T-cell (primary cell): ENCODE data around the gene WFDC12. TPM values are rescaled to one million over a fixed set of nuclear protein-coding genes. Genes with fewer than 3 reads are reported as not detected.
A peak's percentile ranks its signal among the peaks of the same experiment; 100 is the strongest.

ENCODE experiments used
- ATAC-seq, 4 experiments: fragments of 200-7000 bp in 3 of 4; fragments of 150-1000 bp in 1 of 4; cut with Tn5 transposase; replicated peaks in 1 of 4; 1 replicate in 3 of 4; 2 replicates in 1 of 4; pipeline ENCODE4 v1.10.0; 2021; ENCODE audit warnings: moderate library complexity in 3 of 4, mild to moderate bottlenecking in 2 of 4, moderate number of reproducible peaks in 1 of 4
- CTCF ChIA-PET, 2 donors: fragments of 300-600 bp; sonication (Branson Sonifier 250); formaldehyde crosslinking; loops; one replicate each; lab custom pipeline; 2022; ENCODE audit warnings: antibody characterized with exemption in 2 of 2; lab: Charles Lee
- POLR2A ChIA-PET, 2 donors: fragments of 300-600 bp; sonication (Branson Sonifier 250); formaldehyde crosslinking; loops; one replicate each; lab custom pipeline; 2022; ENCODE audit warnings: antibody characterized with exemption in 2 of 2; lab: Charles Lee
- DNase-seq, 35 experiments: peaks; one replicate each; pipeline versions ENCODE4 v3.0.0 to v3.0.0-alpha.2; 2013 to 2023
- H3K27ac ChIP-seq: one replicate; pipeline ENCODE4 v1.5.1; 2013; ENCODE audit warnings: low read length
- H3K27me3 ChIP-seq, 2 experiments: replicated peaks in 1 of 2; 1 replicate in 1 of 2; 2 replicates in 1 of 2; pipeline versions ENCODE4 v1.6.1 to v1.7.0; 2013; ENCODE audit warnings: low read length in 1 of 2, mixed read lengths in 1 of 2; ENCODE audit not compliant: control insufficient read depth in 2 of 2, insufficient read depth in 2 of 2; ENCODE audit errors: extremely low read depth in 1 of 2
- H3K36me3 ChIP-seq, 2 donors: 1 replicate in 1 of 2; 2 replicates in 1 of 2; pipeline versions ENCODE4 v1.6.1 to v1.7.0; 2013; ENCODE audit warnings: low read length in 1 of 2; ENCODE audit not compliant: control insufficient read depth in 2 of 2, insufficient read depth in 1 of 2; ENCODE audit errors: extremely low read depth in 1 of 2
- H3K4me1 ChIP-seq, 2 experiments: 1 replicate in 1 of 2; 2 replicates in 1 of 2; pipeline versions ENCODE4 v1.6.1 to v1.7.0; 2013; ENCODE audit warnings: low read length in 2 of 2, mixed read lengths in 1 of 2; ENCODE audit not compliant: insufficient read depth in 2 of 2, control insufficient read depth in 1 of 2; ENCODE audit errors: extremely low read depth in 1 of 2
- H3K4me3 ChIP-seq, 2 donors: 1 replicate in 1 of 2; 2 replicates in 1 of 2; pipeline versions ENCODE4 v1.5.1 to v1.7.0; 2013; ENCODE audit warnings: mild to moderate bottlenecking in 2 of 2, low read length in 1 of 2, moderate library complexity in 1 of 2; ENCODE audit not compliant: control insufficient read depth in 1 of 2; ENCODE audit errors: extremely low read depth in 1 of 2
- H3K9me3 ChIP-seq: 2 replicates; pipeline ENCODE4 v1.7.0; 2013
- H3K27ac Mint-ChIP-seq, 2 donors: one replicate each; pipeline ENCODE4 v1.8.0; 2020 to 2021; ENCODE audit warnings: mild to moderate bottlenecking in 2 of 2, mixed read lengths in 2 of 2
- H3K27me3 Mint-ChIP-seq, 2 donors: one replicate each; pipeline ENCODE4 v1.8.0; 2021 to 2022; ENCODE audit warnings: mixed read lengths in 2 of 2
- H3K36me3 Mint-ChIP-seq: one replicate; pipeline ENCODE4 v1.8.0; 2021; ENCODE audit warnings: mixed read lengths
- H3K4me1 Mint-ChIP-seq, 3 donors: one replicate each; pipeline ENCODE4 v1.8.0; 2020 to 2022; ENCODE audit warnings: mixed read lengths in 3 of 3, mild to moderate bottlenecking in 1 of 3
- H3K4me3 Mint-ChIP-seq, 3 donors: one replicate each; pipeline ENCODE4 v1.8.0; 2020 to 2022; ENCODE audit warnings: mild to moderate bottlenecking in 3 of 3, mixed read lengths in 3 of 3, moderate library complexity in 3 of 3
- H3K9me3 Mint-ChIP-seq, 3 donors: one replicate each; pipeline ENCODE4 v1.8.0; 2020 to 2022; ENCODE audit warnings: mixed read lengths in 3 of 3
- WGBS: methylation state at CpG from one replicate; pipeline ENCODE4 v1.1.5; 2013; ENCODE audit warnings: missing lambda C conversion rate; ENCODE audit not compliant: insufficient coverage; 5-methylcytosine and 5-hydroxymethylcytosine counted together
- total RNA-seq, 35 experiments: library from RNA in 6 of 35; stranded (reverse) in 6 of 35; fragments of 120-200 nt in 1 of 35; gene quantifications; one replicate each; pipeline versions ENCODE4 v1.2.1 to v1.2.4 and lab custom pipeline; 2013 to 2026

Gene WFDC12
- total RNA-seq, 5 donors from 2014 or later (not counting 1 experiment from before 2014, with no cell fraction given): not detected

- ATAC-seq: no peak
- H3K27ac ChIP-seq: no peak overlapping the region
- H3K27me3 Mint-ChIP-seq: peaks cover 10 to 18% of the 10 kb centered on the region in 2 donors
Measured at GRCh38 chr20:45092898-45093297, 31.4 kb downstream of the WFDC12 start.

DNA sequence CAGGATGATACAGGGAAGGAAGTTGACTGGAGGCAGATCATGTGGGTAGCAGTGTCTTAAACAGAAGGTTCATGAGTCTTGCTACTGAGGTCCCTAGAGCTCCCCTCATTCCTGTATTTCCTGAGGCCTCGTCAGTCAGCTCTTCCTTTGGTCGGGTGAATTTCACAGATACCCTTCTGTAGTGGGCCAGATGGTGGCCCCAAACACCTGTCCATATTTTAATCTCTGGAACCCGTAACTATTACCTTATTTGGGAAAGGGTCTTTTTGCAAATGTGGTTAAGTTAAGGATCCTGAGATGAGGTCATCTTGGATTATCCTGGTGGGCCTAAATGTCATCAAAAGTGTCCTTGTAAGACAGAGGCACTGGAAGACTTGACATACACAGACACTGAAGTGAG, 32.9 kb downstream of the WFDC12 start:
- H3K27ac ChIP-seq: no peak overlapping the region
- no peak for DNase-seq
- H3K36me3 ChIP-seq: peaks cover 0 to 7% of the 10 kb centered on the region in 2 donors
- H3K4me1 Mint-ChIP-seq: peaks cover 0 to 13% (median 9%) of the 10 kb centered on the region in 3 donors
- no peak overlapping the region for H3K27ac Mint-ChIP-seq
- H3K4me3 Mint-ChIP-seq: no peak overlapping the region
- no peaks in the 10 kb centered on the region for H3K9me3 Mint-ChIP-seq
- 100% methylated on average over 1 of the region's 3 CpGs for WGBS
- peaks cover 0 to 4% of the 10 kb centered on the region in 2 experiments for H3K27me3 ChIP-seq
- no peaks in the 10 kb centered on the region for H3K9me3 ChIP-seq
- H3K27me3 Mint-ChIP-seq: peaks cover 0 to 5% of the 10 kb centered on the region in 2 donors
- H3K4me3 ChIP-seq: no peak overlapping the region
- ChIA-PET POLR2A (no interaction called here), CTCF (no interaction called here)
- peaks cover 28% of the 10 kb centered on the region for H3K36me3 Mint-ChIP-seq
- ATAC-seq: no peak
- no peaks in the 10 kb centered on the region for H3K4me1 ChIP-seq

More at GRCh38 chr20:45092898-45093297, 31.4 kb downstream of the WFDC12 start:
- H3K27ac Mint-ChIP-seq: peak overlapping the region in 1 of 2 donors; percentile 35
- Histone ChIP-seq H3K9me3 (no peaks in the 10 kb centered on the region), H3K36me3 (no peaks in the 10 kb centered on the region), H3K27me3 (peaks cover 0 to 15% of the 10 kb centered on the region in 2 experiments), H3K4me3 (no peak overlapping the region), H3K4me1 (peaks cover 0 to 6% of the 10 kb centered on the region in 2 experiments)
- no peaks in the 10 kb centered on the region for H3K9me3 Mint-ChIP-seq
- H3K4me3 Mint-ChIP-seq: no peak overlapping the region
- no peak for DNase-seq
- 100% methylated on average over 1 of the region's 7 CpGs for WGBS
- ChIA-PET CTCF (interaction anchor here in 1 of 2 donors (1.1 kb wide), 1 partner anchor 49 kb away, joined by 6 read pairs; no protein-coding TSS in a partner anchor), POLR2A (interaction anchor here in 1 of 2 donors (0.6 kb wide), 1 partner anchor 1632 kb away, joined by 12 read pairs; no protein-coding TSS in a partner anchor)
- peaks cover 4 to 11% (median 8%) of the 10 kb centered on the region in 3 donors for H3K4me1 Mint-ChIP-seq
- peaks cover 14% of the 10 kb centered on the region for H3K36me3 Mint-ChIP-seq

- H3K27me3 Mint-ChIP-seq: no peaks in the 10 kb centered on the region
- CTCF ChIA-PET: no interaction called here
Measured at GRCh38 chr20:45090481-45090880, 33.8 kb downstream of the WFDC12 start.

GRCh38 chr20:45088247-45088646, 36.0 kb downstream of the WFDC12 start:
- Mint-ChIP-seq H3K4me3 (no peak overlapping the region), H3K27me3 (no peaks in the 10 kb centered on the region), H3K27ac (no peak overlapping the region), H3K36me3 (peaks cover 56% of the 10 kb centered on the region), H3K4me1 (peaks cover 6 to 16% (median 8%) of the 10 kb centered on the region in 3 donors), H3K9me3 (no peaks in the 10 kb centered on the region)
- WGBS: 100% methylated on average over 1 of the region's 7 CpGs
- Histone ChIP-seq H3K36me3 (peaks cover 2 to 19% of the 10 kb centered on the region in 2 donors), H3K4me3 (no peak overlapping the region), H3K4me1 (no peaks in the 10 kb centered on the region), H3K27me3 (no peaks in the 10 kb centered on the region), H3K27ac (no peak overlapping the region), H3K9me3 (no peaks in the 10 kb centered on the region)
- DNase-seq (no peak), ATAC-seq (no peak)
- CTCF ChIA-PET: no interaction called here
- POLR2A ChIA-PET: no interaction called here

More at GRCh38 chr20:45090481-45090880, 33.8 kb downstream of the WFDC12 start:
- POLR2A ChIA-PET: interaction anchor here in 1 of 2 donors (0.5 kb wide), 1 partner anchor 210 kb away, joined by 6 read pairs; no protein-coding TSS in a partner anchor
- no peaks in the 10 kb centered on the region for H3K9me3 Mint-ChIP-seq
- no peaks in the 10 kb centered on the region for H3K27me3 ChIP-seq
- no CpG with 5 or more reads among the region's 3 CpGs for WGBS
- no peak overlapping the region for H3K4me3 ChIP-seq
- no peak for DNase-seq
- peaks cover 4 to 13% (median 7%) of the 10 kb centered on the region in 3 donors for H3K4me1 Mint-ChIP-seq
- no peak for ATAC-seq
- peaks cover 2 to 16% of the 10 kb centered on the region in 2 donors for H3K36me3 ChIP-seq
- no peak overlapping the region for H3K27ac ChIP-seq
- peaks cover 37% of the 10 kb centered on the region for H3K36me3 Mint-ChIP-seq
- no peaks in the 10 kb centered on the region for H3K4me1 ChIP-seq
- no peak overlapping the region for H3K4me3 Mint-ChIP-seq
- H3K9me3 ChIP-seq: no peaks in the 10 kb centered on the region
- no peak overlapping the region for H3K27ac Mint-ChIP-seq

DNA sequence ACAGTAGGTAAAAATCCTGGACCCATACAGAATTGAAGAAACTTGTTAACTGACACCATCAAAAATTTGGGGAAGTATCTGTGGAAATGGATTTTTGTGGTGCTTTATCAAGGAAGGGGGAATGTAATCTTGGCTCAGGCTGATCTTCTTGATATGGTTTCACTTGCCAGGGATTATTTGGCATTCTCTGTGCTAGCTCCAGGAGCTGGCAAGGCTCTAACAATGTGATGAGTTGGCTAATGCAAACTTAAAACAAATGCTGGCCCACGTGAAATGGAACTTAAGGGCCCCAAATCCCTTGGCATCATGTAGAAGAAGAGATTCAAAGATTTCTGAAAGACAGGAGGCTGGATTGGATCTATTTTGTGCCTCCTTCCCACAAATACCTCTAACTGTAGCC, 36.5 kb downstream of the WFDC12 start:
- H3K27ac Mint-ChIP-seq: no peak overlapping the region
- peaks cover 8 to 16% (median 8%) of the 10 kb centered on the region in 3 donors for H3K4me1 Mint-ChIP-seq
- H3K9me3 ChIP-seq: no peaks in the 10 kb centered on the region
- H3K27me3 Mint-ChIP-seq: no peaks in the 10 kb centered on the region
- H3K36me3 ChIP-seq: peaks cover 2 to 22% of the 10 kb centered on the region in 2 donors
- ATAC-seq: no peak
- no CpG with 5 or more reads among the region's 1 CpG for WGBS
- ChIA-PET POLR2A (interaction anchor here in 1 of 2 donors (0.5 kb wide), 1 partner anchor 194 kb away, joined by 7 read pairs; no protein-coding TSS in a partner anchor), CTCF (no interaction called here)
- no peak overlapping the region for H3K4me3 ChIP-seq
- no peaks in the 10 kb centered on the region for H3K27me3 ChIP-seq
- no peak overlapping the region for H3K27ac ChIP-seq
- no peaks in the 10 kb centered on the region for H3K4me1 ChIP-seq
- H3K4me3 Mint-ChIP-seq: no peak overlapping the region
- H3K36me3 Mint-ChIP-seq: peaks cover 60% of the 10 kb centered on the region
- H3K9me3 Mint-ChIP-seq: peaks cover 2 to 3% (median 3%) of the 10 kb centered on the region in 3 donors
- no peak for DNase-seq

DNA sequence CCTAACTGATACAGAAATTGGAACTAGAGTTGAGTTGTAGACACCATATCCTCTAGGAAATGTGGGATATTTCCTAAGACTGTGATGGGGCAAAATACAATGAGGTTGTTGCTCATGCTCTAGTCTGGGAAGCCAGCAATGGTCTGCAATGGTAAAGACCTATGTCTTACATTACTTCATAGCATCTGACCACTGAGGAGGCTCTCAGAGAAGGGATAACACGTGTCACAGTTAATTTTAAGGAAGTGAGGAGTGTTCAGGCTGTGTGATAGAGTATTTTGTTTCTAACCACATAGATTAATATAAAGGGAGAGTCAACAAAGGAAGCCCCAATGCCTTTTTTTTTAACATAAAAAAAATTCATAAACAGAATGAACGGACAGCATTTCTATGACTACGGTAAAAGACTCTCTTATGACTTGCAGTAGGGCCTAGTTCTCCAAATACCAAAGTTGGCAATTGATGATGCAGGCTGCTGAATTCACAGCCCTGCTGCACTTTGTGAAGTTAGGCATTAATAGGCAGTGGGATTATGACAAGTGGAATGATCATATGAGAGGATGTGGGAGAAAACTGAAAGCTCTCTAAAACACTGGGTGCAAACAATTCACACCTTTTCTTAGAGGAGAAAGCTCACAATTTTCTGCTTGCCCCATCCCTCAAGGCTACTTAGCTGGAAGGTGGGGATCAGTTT, 37.0 kb downstream of the WFDC12 start:
- Histone ChIP-seq H3K9me3 (peaks cover 2% of the 10 kb centered on the region), H3K27me3 (no peaks in the 10 kb centered on the region), H3K4me3 (no peak overlapping the region), H3K36me3 (peaks cover 2 to 27% of the 10 kb centered on the region in 2 donors), H3K27ac (no peak overlapping the region), H3K4me1 (no peaks in the 10 kb centered on the region)
- peaks cover 66% of the 10 kb centered on the region for H3K36me3 Mint-ChIP-seq
- no peak overlapping the region for H3K27ac Mint-ChIP-seq
- no peak overlapping the region for H3K4me3 Mint-ChIP-seq
- H3K9me3 Mint-ChIP-seq: peaks cover 5 to 7% (median 5%) of the 10 kb centered on the region in 3 donors
- H3K27me3 Mint-ChIP-seq: no peaks in the 10 kb centered on the region
- DNase-seq (no peak), ATAC-seq (no peak)
- 100% methylated on average over 2 of the region's 3 CpGs for WGBS
- H3K4me1 Mint-ChIP-seq: peaks cover 8 to 16% (median 12%) of the 10 kb centered on the region in 3 donors
- ChIA-PET CTCF (interaction anchor here in 1 of 2 donors (1.0 kb wide), 1 partner anchor 42 kb away, joined by 3 read pairs; no protein-coding TSS in a partner anchor), POLR2A (interaction anchor here in 1 of 2 donors (0.5 kb wide), 1 partner anchor 193 kb away, joined by 7 read pairs; no protein-coding TSS in a partner anchor)
